Neural progenitor cell (in vitro differentiated cells): ENCODE measurements around the gene FHL2.

Experiments
- CTCF ChIP-seq: fragments of 200-600 bp; sonication (generic); IDR thresholded peaks from 2 replicates; pipeline ENCODE4 v1.5.1; 2017; ENCODE audit warnings: antibody characterized with exemption, mild to moderate bottlenecking
- EZH2 ChIP-seq: fragments of 200-600 bp; sonication (generic); IDR thresholded peaks from 2 replicates; pipeline ENCODE4 v1.6.1; 2017; ENCODE audit warnings: antibody characterized with exemption, mild to moderate bottlenecking, moderate library complexity

DNA sequence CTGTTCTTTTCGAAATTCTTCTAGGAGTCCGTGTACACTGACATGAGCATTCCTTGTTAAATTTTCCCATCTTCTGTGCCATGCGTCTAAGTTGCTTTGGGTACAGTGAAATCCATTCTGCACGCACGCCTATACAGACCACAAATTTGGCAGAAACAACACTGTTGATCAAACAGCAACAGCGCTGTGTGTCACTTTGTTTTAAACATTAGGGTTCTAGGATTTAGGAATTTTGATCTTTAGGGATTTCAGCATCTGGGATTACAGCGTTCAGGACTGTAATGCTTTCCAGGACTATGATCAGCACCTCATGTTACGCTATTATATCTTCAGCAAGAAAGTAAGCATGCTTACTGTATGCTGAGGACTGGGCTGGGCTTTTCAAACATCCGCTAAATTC lies 47.1 kb upstream of the FHL2 start:
- no peak for TF ChIP-seq CTCF
- TF ChIP-seq EZH2: no peak
